AG04450 (cell line): ENCODE results near the gene IFT27. TPM values are rescaled to one million over a fixed set of nuclear protein-coding genes. Genes with fewer than 3 reads are reported as not detected.

ENCODE experiments used
- CTCF ChIA-PET: fragments of 300-600, 350-600 bp; formaldehyde crosslinking; extraction: SDS; loops from one replicate; lab custom pipeline; 2022; ENCODE audit warnings: antibody characterized with exemption, inconsistent platforms; lab: Charles Lee
- POLR2A ChIA-PET: fragments of 350-600 bp; formaldehyde crosslinking; extraction: SDS; loops from one replicate; lab custom pipeline; 2021; ENCODE audit warnings: antibody characterized with exemption, inconsistent platforms; lab: Yijun Ruan, JAX
- DNase-seq: peaks from one replicate; pipeline ENCODE4 v3.0.0-alpha.2; 2011; ENCODE audit warnings: low read depth, low spot score
- H3K27ac ChIP-seq: one replicate; pipeline ENCODE4 v1.5.1; 2012; ENCODE audit warnings: low read depth, low read length, control low read depth
- H3K27me3 ChIP-seq: one replicate; pipeline ENCODE4 v1.6.0; 2012; ENCODE audit warnings: low read length; ENCODE audit not compliant: control insufficient read depth, insufficient read depth
- H3K4me3 ChIP-seq: 2 replicates; pipeline ENCODE4 v1.5.1; 2011; ENCODE audit warnings: mild to moderate bottlenecking, low read depth, low read length, control low read depth
- H3K9me3 ChIP-seq: 2 replicates; pipeline ENCODE4 v1.5.1; 2012; ENCODE audit warnings: low read length; ENCODE audit not compliant: control insufficient read depth, insufficient read depth
- CTCF ChIP-seq: IDR thresholded peaks from 2 replicates; pipeline ENCODE4 v1.5.1; 2011; ENCODE audit warnings: low read depth, low read length, control low read depth, inconsistent platforms
- polyA plus RNA-seq: library from polyadenylated mRNA; depleted of rRNA; stranded (reverse); fragments of >200 nt; gene quantifications from 2 replicates; pipeline ENCODE4 v1.2.3, GENCODE V29; 2011

The IFT27 gene
- polyA plus RNA-seq, 1 experiment, result 25.5 TPM

GRCh38 chr22:36783743-36784142 is 7.8 kb upstream of the IFT27 start:
- CTCF ChIA-PET, result interaction anchor here (1.7 to 7.3 kb wide), 3 partner anchors 69 to 260 kb away, joined by 3 to 45 read pairs (median 11); no protein-coding TSS in a partner anchor
- POLR2A ChIA-PET, result no interaction called here
- Histone ChIP-seq H3K27ac (no peak overlapping the region), H3K4me3 (no peak overlapping the region), H3K27me3 (peaks cover 35% of the 10 kb centered on the region), H3K9me3 (no peaks in the 10 kb centered on the region)
- no peak for DNase-seq
- TF ChIP-seq CTCF, result no peak

- DNase-seq, result peak; percentile 76
- peak; percentile 86 for TF ChIP-seq CTCF
- ChIA-PET POLR2A (no interaction called here), CTCF (interaction anchor here (0.6 to 7.3 kb wide), 11 partner anchors 8 to 418 kb away, joined by 3 to 45 read pairs (median 3); no protein-coding TSS in a partner anchor)
- peaks cover 26% of the 10 kb centered on the region for H3K27me3 ChIP-seq
- H3K9me3 ChIP-seq, result no peaks in the 10 kb centered on the region
- peak overlapping the region; percentile 73 for H3K27ac ChIP-seq
- H3K4me3 ChIP-seq, result no peak overlapping the region
Observed at GRCh38 chr22:36781656-36782627, 6.0 kb upstream of the IFT27 start.

- POLR2A ChIA-PET, result no interaction called here
- CTCF ChIA-PET, result interaction anchor here (1.1 to 7.3 kb wide), 2 partner anchors 21 to 79 kb away, joined by 3 to 45 read pairs; no protein-coding TSS in a partner anchor
- Histone ChIP-seq H3K27ac (no peak overlapping the region), H3K27me3 (no peaks in the 10 kb centered on the region), H3K4me3 (no peak overlapping the region), H3K9me3 (no peaks in the 10 kb centered on the region)
- TF ChIP-seq CTCF, result no peak
- DNase-seq, result no peak
Observed at GRCh38 chr22:36778020-36778419, 2.1 kb upstream of the IFT27 start.

GRCh38 chr22:36776722-36777121 is 803 bp upstream of the IFT27 start:
- ChIA-PET CTCF (interaction anchor here (1.0 to 4.4 kb wide), 4 partner anchors 10 to 231 kb away, joined by 3 to 121 read pairs (median 30); no protein-coding TSS in a partner anchor), POLR2A (interaction anchor here (0.9 to 1.2 kb wide), 3 partner anchors 10 to 21 kb away, joined by 3 to 9 read pairs (median 4); no protein-coding TSS in a partner anchor)
- DNase-seq, result no peak
- Histone ChIP-seq H3K9me3 (no peaks in the 10 kb centered on the region), H3K27ac (peak overlapping the region; percentile 31), H3K4me3 (peak overlapping the region; percentile 38), H3K27me3 (no peaks in the 10 kb centered on the region)
- TF ChIP-seq CTCF, result no peak
